NB4 (cell line): ENCODE results near the gene MANF.

Experiments
- CTCF ChIP-seq: IDR thresholded peaks from one replicate; pipeline ENCODE4 v1.5.1; 2012; ENCODE audit warnings: low read depth, low read length
- MYC ChIP-seq: IDR thresholded peaks from 2 replicates; pipeline ENCODE4 v1.6.1; 2011; ENCODE audit warnings: low read depth, low read length
- POLR2A ChIP-seq: IDR thresholded peaks from 2 replicates; pipeline ENCODE4 v1.6.1; 2011; ENCODE audit warnings: mild to moderate bottlenecking; ENCODE audit not compliant: insufficient read length; ENCODE audit errors: extremely low read depth

GRCh38 chr3:51378065-51378464 lies 7.0 kb upstream of the MANF start:
- TF ChIP-seq CTCF (no peak), POLR2A (no peak), MYC (no peak)
